ENCODE data around the gene MAN2C1.
"Not testable (repeated sequence)": the region's sequence is repeated elsewhere in the genome, so short reads cannot be mapped to it uniquely, and the experiment has no call there.

MAN2C1 gene

GRCh38 chr15:75360856-75361255, 7.6 kb downstream of the MAN2C1 start:
- DNase-seq = no peak

DNA sequence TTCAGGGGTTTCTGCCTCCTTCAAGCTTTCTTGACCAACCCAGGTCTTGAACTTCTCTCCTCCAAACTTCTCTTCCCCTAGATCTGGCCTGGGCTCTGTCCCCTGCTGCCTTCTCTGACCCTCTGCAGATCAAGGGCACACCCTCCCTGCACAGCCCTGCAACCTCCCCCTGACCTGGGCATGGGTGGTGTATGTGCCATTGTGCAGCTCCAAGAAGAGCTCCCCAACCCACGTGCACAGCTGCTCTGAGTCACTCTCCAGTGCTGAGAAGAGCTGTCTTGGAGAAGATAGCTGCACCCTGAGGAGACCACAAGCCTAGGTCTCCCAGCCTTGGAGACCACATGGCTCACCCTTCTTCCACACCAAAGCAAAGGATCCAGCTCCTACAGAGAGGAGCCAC, 8.0 kb downstream of the MAN2C1 start:
- no peak for DNase-seq

DNA sequence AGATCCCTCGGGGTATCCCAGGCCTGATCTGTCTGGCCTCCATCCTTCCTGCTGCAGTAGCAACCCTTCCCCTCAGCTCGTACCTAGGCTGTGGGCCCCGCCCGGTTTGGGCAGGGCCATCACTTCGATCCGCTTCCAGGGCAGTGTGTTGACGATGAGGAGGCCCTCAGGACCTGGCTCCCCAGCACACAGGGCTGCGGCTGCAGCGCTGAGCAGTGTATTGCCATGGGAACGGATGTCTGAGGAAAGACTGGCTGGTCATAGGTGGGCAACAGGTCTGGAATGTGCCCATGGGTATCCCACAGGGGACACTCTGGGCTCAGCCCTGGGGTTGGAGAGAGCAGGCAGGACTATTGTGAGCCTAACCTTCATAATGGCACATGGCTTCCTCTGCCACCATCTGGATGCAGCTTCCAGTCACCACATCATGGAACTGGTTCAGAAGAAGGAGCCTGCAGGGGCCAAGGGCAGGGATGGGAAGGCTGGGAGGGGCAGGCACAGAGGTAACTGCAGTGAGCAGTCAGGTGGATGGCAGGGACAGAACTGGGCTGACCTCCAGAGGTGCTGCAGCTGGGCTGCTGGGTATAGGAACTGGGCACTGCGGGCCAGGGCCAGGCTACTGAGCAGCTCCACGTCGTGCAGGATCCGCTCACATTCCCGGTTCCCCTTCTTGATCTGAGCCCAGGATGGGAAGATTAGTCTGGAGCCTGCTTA, 8.7 kb downstream of the MAN2C1 start:
- no peak for DNase-seq

DNA sequence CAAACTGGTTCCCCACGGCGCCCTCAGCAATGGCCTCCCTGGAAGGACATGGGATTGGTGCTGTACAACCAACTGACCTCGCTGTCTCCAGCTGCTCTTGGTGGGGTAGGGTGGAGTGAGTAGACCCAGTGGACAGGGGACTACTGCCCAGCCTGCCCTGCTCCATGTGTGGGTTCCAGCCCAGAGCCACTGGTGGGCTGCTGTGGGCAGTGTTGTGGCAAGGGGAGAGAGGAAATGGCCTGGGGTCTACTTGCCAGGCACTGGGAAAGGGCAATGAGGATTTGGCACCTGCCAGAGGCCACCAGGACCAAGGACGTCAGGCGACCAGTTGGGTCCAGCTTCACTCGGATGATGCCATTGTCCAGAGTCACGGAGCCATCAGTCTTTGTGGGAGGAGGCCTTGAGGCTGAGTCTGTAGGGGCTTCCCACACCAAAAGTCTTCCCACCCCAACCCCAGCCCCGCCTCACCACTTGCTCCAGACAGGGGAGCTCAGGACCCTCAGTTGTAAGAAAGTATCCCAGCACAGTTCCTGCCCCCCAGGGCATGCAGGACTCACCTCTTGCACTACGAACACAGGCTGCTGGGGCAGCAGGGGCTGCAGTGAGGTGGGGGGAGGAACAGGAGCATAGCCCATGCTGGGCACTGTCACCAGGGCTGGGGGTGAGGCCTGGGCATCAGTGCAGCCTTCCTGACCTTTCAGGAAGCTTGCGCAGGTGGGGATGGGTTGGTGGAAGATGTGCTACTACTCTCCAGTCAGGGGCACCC, 9.5 kb downstream of the MAN2C1 start:
- no peak for DNase-seq

DNA sequence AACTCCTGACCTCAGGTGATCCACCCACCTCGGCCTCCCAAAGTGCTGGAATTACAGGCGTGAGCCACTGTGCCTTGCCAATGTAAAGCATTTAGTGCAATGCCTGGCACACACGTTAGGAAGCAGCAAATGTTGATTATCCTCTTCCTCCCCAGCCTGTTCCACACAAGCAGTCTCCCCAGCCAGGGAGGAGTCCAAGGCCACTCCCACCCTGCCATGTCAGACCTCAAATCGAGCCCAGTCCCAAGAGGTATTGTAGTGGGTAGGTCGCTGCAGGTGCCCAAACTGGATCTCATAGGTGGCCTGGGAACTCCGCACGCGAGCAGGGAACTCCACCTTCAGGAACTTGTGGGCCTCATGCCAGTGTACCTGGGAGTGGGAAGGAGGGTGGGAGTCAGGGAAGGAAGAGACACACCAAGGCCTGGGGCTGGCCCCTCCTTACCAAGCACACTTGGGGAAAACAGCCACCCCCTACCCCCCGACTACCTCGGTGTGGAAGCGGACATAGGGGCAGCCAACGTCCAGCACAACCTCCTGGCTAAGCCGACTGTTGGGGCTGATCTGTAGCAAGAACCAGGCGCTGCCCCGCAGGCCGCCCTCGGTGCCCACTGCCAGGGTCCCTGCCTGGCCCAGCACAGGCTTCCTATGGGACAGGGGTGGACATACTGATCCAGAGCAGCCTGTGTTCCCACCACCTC, 10.3 kb downstream of the MAN2C1 start:
- DNase-seq = no peak

DNA sequence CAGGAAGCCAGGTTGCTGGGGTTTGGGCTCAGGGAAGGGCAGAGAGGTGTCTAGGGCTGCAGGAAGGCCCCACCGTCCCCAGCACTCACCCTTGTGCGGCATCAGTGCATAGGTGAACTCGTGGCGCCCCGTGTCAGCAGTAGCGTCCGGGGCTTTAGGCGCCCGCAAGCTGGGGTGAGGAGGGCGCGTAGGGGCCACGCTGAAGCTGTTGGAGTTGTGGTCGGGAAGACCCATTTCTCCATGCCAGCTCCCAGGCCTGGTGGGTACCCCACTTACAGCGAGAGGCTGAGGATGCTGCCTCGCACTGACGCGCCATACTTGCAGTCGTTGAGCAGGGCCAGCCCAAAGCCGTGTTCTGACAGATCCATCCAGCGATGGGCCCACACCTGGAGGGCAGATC, 11.9 kb downstream of the MAN2C1 start:
- no peak for DNase-seq

GRCh38 chr15:75356006-75356405, 12.4 kb downstream of the MAN2C1 start:
- no peak for DNase-seq

DNA sequence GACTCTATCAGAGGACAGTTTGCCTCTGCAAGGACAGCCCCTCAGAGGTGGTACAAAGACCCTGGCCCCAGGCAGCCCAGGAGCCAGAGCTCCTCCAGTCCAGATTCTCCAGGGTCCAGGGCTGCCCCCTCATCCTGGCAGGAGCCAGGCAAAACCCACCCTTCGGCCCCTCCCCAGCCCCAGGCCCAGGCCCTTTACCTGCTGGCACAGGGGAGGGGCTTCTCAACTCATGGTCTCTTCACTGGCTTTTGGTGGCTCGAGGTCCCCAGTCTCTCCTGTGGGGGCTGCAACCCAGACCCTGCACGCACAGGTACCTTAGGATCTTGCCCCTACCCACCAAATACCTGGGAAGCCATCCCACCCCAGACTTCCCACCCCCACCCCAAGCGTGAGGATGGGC, 13.0 kb downstream of the MAN2C1 start:
- no peak for DNase-seq

- no peak for DNase-seq
Measured at GRCh38 chr15:75354454-75354853, 14.0 kb downstream of the MAN2C1 start.

DNA sequence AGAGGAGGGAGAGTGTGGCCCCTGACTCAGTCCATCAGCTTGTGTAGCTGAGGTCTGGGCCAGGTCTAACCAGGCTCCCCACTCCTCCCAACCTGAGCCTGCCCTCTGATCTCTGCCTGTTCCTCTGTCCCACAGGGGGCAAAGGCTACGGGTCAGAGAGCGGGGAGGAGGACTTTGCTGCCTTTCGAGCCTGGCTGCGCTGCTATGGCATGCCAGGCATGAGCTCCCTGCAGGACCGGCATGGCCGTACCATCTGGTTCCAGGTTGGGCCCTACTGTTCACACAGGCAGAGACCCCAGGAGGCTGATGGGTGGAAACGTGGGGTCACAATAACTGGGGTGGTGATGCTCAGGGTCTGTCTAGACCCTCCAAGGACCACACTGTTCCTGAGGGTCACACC, 14.8 kb downstream of the MAN2C1 start:
- DNase-seq = no peak

DNA sequence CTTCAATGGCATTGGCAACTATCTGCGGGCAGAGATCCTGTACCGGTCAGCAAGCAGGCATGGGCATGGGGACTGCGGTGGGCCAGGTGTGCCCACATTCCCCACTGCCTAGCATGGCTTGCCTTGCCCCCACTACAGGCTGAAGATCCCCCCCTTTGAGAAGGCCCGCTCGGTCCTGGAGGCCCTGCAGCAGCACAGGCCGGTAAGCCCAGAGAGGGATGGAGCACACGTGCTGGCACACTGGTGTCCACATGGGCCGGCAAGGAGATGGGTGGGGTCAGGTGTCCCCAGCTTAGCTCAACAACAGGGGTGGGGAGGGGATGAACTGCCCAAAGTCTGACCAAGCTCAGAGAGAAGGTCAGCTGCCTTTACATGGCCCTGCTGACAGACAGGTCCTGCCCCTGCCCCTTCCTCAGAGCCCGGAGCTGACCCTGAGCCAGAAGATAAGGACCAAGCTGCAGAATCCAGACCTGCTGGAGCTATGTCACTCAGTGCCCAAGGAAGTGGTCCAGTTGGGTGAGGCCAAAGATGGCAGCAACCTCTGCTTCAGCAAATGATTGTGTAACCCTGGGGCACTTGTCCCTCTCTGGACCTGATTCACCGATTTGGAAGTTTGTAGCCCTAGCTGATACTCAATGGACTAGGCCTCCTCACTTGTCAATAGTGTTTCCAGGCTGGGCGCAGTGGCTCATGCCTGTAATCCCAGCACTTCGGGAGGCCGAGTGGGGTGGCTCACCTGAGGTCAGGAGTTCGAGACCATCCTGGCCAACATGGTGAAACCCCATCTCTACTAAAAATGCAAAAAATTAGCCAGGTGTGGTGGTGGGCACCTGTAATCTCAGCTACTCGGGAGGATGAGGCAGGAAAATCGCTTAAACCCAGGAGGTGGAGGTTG, 16.0 kb downstream of the MAN2C1 start:
- no peak for DNase-seq

DNA sequence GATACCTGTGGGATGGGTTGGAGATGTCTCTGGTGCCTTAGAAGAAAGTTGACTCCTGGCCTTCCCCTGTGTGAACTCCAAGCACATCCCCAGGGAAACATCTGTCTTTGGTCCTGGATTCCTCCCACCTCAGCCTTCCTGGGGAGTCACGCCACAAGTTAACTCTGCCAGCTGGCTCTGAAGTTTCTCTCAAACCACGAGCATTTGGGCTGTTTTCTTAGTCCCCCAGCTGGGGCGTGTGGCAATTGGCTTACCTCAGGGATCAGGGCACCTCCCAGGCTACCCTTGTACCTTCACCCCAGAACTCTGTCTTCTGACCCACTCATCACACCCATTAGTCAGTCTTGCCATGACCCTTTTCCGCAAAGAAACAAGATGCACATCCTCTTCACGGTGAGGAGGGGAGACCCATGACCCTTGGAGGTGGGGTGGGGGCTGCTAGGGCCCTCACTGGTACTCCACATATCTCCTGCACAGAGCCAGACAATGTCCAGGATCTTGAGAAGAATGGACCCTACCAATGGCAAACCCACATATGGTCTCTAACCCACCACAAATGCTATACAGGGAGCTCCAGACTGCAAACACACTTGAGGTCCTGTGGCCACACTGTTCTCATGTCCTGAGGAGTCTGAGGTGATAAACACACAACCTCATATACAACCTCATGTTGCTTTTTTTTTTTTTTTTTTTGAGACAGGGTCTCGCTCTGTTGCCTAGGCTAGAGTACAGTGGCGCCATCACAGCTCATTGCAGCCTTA, 17.6 kb downstream of the MAN2C1 start:
- no peak for DNase-seq

GRCh38 chr15:75349851-75350588, 18.4 kb downstream of the MAN2C1 start:
- DNase-seq = no peak

- DNase-seq = not testable (repeated sequence)
Measured at GRCh38 chr15:75349351-75349669, 19.1 kb downstream of the MAN2C1 start.

GRCh38 chr15:75348562-75349350, 19.7 kb downstream of the MAN2C1 start:
- DNase-seq = no peak

DNA sequence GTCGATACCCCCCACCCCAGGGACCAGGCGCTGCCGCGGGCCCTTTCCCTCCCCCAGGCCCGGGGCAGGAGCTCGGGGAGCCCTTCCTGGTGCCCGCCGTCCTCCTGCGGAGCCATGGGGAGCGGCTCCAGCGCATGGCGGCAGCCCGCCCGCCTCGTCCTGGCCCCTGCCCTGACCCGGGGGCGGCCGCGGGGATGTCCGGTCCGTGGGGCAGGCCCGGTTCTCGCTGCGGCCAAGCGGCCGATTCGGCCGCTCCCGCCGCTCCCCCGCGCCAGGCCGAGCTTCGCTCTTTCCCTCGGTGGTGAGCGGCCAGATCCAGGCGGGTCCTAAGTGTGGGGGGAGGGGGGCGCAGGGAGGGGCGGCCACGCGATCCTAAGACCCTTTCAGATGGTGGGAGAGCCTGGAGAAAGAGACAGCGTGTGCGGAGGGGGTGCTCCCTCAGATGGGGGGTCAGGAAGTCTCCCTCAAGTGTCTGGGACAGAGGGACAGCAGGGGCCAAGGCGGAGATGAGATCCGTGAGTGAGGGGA, 20.3 kb downstream of the MAN2C1 start:
- DNase-seq = no peak

DNA sequence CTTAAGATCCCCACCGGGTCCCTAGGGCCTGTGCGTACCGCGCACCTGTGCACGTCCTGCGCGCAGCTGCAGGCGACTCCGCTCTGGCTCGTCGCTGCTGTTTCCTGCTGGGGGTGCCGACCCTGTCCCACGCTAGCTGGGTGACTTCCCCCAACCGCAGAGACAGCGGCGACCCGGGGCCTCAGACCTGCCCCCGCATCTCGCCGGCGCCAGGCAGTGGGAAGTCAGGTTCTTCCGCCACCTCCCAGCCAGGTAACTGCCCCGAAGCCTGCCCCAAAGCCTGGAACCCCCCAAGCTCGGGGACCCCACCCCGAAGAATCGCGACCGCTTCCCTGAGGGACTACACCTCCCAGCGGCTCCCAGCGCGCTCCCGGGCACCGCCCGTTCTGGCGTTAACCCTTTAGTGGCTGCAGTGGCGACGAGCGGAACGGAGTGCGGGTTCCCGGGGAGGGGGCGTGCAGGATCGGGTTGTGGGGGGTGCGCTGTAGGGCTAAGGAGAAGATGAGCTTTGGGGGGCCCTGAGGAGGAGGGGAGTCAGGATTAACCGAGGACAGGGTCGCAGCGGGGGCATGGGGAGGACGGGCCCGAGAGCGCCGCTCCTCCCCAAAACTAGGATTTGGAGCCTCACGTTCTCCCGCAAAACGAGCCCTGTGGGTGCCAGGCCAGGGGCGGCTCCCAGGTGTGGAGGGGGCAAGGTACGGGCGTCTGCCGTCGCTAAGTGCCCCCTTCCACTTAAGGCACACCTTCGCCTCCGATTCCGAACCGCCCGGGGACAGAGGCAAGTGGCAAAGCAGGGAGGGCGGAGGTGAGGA, 21.0 kb downstream of the MAN2C1 start:
- DNase-seq = peak; percentile 45

GRCh38 chr15:75346796-75347221, 21.6 kb downstream of the MAN2C1 start, which contains the start of gene NEIL1:
Gene NEIL1, plus strand, starts transcription at chr15:75347039. Its CDS starts 1,867 bp downstream, at chr15:75348906.
- DNase-seq = no peak

DNA sequence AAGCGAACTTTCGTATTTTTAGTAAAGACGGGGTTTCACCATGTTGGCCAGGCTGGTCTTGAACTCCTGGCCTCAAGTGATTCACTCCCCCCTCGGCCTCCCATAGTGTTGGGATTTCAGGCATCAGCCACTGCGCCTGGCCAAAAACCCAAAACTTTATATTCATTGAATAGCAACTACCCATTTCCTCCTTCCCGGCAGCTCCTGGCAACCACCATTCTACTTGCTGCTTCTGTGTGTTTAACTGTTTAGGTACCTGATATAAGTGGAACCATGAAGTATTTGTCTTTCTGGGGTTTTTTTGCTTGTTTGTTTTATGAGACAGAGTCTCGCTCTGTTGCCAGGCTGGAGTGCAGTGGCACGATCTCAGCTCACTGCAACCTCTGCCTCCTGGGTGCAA, 24.5 kb downstream of the MAN2C1 start:
- DNase-seq = not testable (repeated sequence)
